IPS-20b (cell line): ENCODE measurements around the gene CCR7.

ENCODE experiments used
- H3K27ac ChIP-seq: one replicate; pipeline ENCODE4 v1.5.1; 2013; ENCODE audit warnings: low read length
- H3K27me3 ChIP-seq: 2 replicates; pipeline ENCODE4 v1.6.1; 2013; ENCODE audit warnings: mild to moderate bottlenecking, low read length, inconsistent platforms; ENCODE audit not compliant: insufficient read depth
- H3K36me3 ChIP-seq: 2 replicates; pipeline ENCODE4 v1.6.1; 2013; ENCODE audit warnings: low read depth, mild to moderate bottlenecking, inconsistent platforms, low read length, moderate library complexity; ENCODE audit not compliant: insufficient read depth
- H3K4me1 ChIP-seq: 2 replicates; pipeline ENCODE4 v1.6.1; 2013; ENCODE audit warnings: mild to moderate bottlenecking, control low read depth, inconsistent platforms, low read length, moderate library complexity; ENCODE audit not compliant: insufficient read depth
- H3K4me3 ChIP-seq: 2 replicates; pipeline ENCODE4 v1.5.1; 2013; ENCODE audit warnings: mild to moderate bottlenecking, low read length, inconsistent platforms
- H3K9ac ChIP-seq: 2 replicates; pipeline ENCODE4 v1.6.1; 2013; ENCODE audit warnings: low read depth, mild to moderate bottlenecking, inconsistent platforms, low read length, moderate library complexity
- H3K9me3 ChIP-seq: 2 replicates; pipeline ENCODE4 v1.6.1; 2013; ENCODE audit warnings: mild to moderate bottlenecking, low read depth, low read length, inconsistent platforms; ENCODE audit not compliant: insufficient read depth

CCR7 gene

GRCh38 chr17:40605306-40605705 is 40.0 kb upstream of the CCR7 start:
- Histone ChIP-seq H3K9me3 (no peaks in the 10 kb centered on the region), H3K4me3 (no peak overlapping the region), H3K4me1 (no peaks in the 10 kb centered on the region), H3K27ac (no peak overlapping the region), H3K36me3 (no peaks in the 10 kb centered on the region), H3K9ac (no peak overlapping the region), H3K27me3 (no peaks in the 10 kb centered on the region)

GRCh38 chr17:40604327-40605080 is 39.2 kb upstream of the CCR7 start:
- H3K4me3 ChIP-seq, result no peak overlapping the region
- H3K9ac ChIP-seq, result no peak overlapping the region
- no peaks in the 10 kb centered on the region for H3K4me1 ChIP-seq
- no peaks in the 10 kb centered on the region for H3K36me3 ChIP-seq
- H3K9me3 ChIP-seq, result no peaks in the 10 kb centered on the region
- H3K27ac ChIP-seq, result no peak overlapping the region
- H3K27me3 ChIP-seq, result no peaks in the 10 kb centered on the region

GRCh38 chr17:40602445-40603443 is 37.5 kb upstream of the CCR7 start:
- Histone ChIP-seq H3K4me3 (no peak overlapping the region), H3K36me3 (no peaks in the 10 kb centered on the region), H3K4me1 (no peaks in the 10 kb centered on the region), H3K27me3 (no peaks in the 10 kb centered on the region), H3K27ac (no peak overlapping the region), H3K9ac (no peak overlapping the region), H3K9me3 (no peaks in the 10 kb centered on the region)

GRCh38 chr17:40600486-40601046 is 35.3 kb upstream of the CCR7 start:
- Histone ChIP-seq H3K9ac (no peak overlapping the region), H3K4me3 (no peak overlapping the region), H3K4me1 (no peaks in the 10 kb centered on the region), H3K9me3 (no peaks in the 10 kb centered on the region), H3K27me3 (no peaks in the 10 kb centered on the region), H3K36me3 (no peaks in the 10 kb centered on the region), H3K27ac (no peak overlapping the region)

GRCh38 chr17:40599468-40599763 is 34.1 kb upstream of the CCR7 start:
- Histone ChIP-seq H3K9me3 (no peaks in the 10 kb centered on the region), H3K36me3 (no peaks in the 10 kb centered on the region), H3K4me1 (no peaks in the 10 kb centered on the region), H3K4me3 (no peak overlapping the region), H3K9ac (no peak overlapping the region), H3K27me3 (no peaks in the 10 kb centered on the region), H3K27ac (no peak overlapping the region)

GRCh38 chr17:40598619-40599467 is 33.6 kb upstream of the CCR7 start:
- Histone ChIP-seq H3K9me3 (no peaks in the 10 kb centered on the region), H3K4me3 (no peak overlapping the region), H3K4me1 (no peaks in the 10 kb centered on the region), H3K27ac (no peak overlapping the region), H3K9ac (no peak overlapping the region), H3K36me3 (no peaks in the 10 kb centered on the region), H3K27me3 (no peaks in the 10 kb centered on the region)

GRCh38 chr17:40598301-40598618 is 33.0 kb upstream of the CCR7 start:
- H3K9me3 ChIP-seq, result no peaks in the 10 kb centered on the region
- no peak overlapping the region for H3K4me3 ChIP-seq
- H3K36me3 ChIP-seq, result no peaks in the 10 kb centered on the region
- H3K27me3 ChIP-seq, result no peaks in the 10 kb centered on the region
- H3K27ac ChIP-seq, result no peak overlapping the region
- H3K4me1 ChIP-seq, result no peaks in the 10 kb centered on the region
- H3K9ac ChIP-seq, result no peak overlapping the region

GRCh38 chr17:40597556-40598300 is 32.5 kb upstream of the CCR7 start:
- Histone ChIP-seq H3K9me3 (no peaks in the 10 kb centered on the region), H3K9ac (no peak overlapping the region), H3K27me3 (no peaks in the 10 kb centered on the region), H3K4me3 (no peak overlapping the region), H3K4me1 (no peaks in the 10 kb centered on the region), H3K36me3 (no peaks in the 10 kb centered on the region), H3K27ac (no peak overlapping the region)

- Histone ChIP-seq H3K9ac (no peak overlapping the region), H3K4me3 (no peak overlapping the region), H3K9me3 (no peaks in the 10 kb centered on the region), H3K36me3 (no peaks in the 10 kb centered on the region), H3K27me3 (no peaks in the 10 kb centered on the region), H3K27ac (no peak overlapping the region), H3K4me1 (no peaks in the 10 kb centered on the region)
These were observed 31.9 kb upstream of the CCR7 start for GRCh38 chr17:40597156-40597555.

GRCh38 chr17:40596261-40596919 is 31.1 kb upstream of the CCR7 start:
- no peak overlapping the region for H3K9ac ChIP-seq
- H3K27ac ChIP-seq, result no peak overlapping the region
- H3K4me3 ChIP-seq, result no peak overlapping the region
- no peaks in the 10 kb centered on the region for H3K9me3 ChIP-seq
- H3K36me3 ChIP-seq, result no peaks in the 10 kb centered on the region
- H3K27me3 ChIP-seq, result no peaks in the 10 kb centered on the region
- no peaks in the 10 kb centered on the region for H3K4me1 ChIP-seq
